Rectal smooth muscle tissue (tissue), 1 donor: ENCODE data around the gene PKM.

ENCODE experiments used
- H3K27ac ChIP-seq: one replicate; pipeline ENCODE4 v1.7.0; 2013; ENCODE audit warnings: low read depth, low read length, inconsistent platforms
- H3K27me3 ChIP-seq: one replicate; pipeline ENCODE4 v1.7.0; 2013; ENCODE audit warnings: low read length; ENCODE audit not compliant: control insufficient read depth, insufficient read depth
- H3K36me3 ChIP-seq: one replicate; pipeline ENCODE4 v1.7.0; 2013; ENCODE audit warnings: low read length; ENCODE audit not compliant: control insufficient read depth, insufficient read depth
- H3K4me1 ChIP-seq: one replicate; pipeline ENCODE4 v1.7.0; 2013; ENCODE audit warnings: low read length; ENCODE audit not compliant: control insufficient read depth, insufficient read depth
- H3K4me3 ChIP-seq: one replicate; pipeline ENCODE4 v1.7.0; 2013; ENCODE audit warnings: low read length
- H3K9ac ChIP-seq: one replicate; pipeline ENCODE4 v1.7.0; 2013; ENCODE audit warnings: low read length

Gene PKM

DNA sequence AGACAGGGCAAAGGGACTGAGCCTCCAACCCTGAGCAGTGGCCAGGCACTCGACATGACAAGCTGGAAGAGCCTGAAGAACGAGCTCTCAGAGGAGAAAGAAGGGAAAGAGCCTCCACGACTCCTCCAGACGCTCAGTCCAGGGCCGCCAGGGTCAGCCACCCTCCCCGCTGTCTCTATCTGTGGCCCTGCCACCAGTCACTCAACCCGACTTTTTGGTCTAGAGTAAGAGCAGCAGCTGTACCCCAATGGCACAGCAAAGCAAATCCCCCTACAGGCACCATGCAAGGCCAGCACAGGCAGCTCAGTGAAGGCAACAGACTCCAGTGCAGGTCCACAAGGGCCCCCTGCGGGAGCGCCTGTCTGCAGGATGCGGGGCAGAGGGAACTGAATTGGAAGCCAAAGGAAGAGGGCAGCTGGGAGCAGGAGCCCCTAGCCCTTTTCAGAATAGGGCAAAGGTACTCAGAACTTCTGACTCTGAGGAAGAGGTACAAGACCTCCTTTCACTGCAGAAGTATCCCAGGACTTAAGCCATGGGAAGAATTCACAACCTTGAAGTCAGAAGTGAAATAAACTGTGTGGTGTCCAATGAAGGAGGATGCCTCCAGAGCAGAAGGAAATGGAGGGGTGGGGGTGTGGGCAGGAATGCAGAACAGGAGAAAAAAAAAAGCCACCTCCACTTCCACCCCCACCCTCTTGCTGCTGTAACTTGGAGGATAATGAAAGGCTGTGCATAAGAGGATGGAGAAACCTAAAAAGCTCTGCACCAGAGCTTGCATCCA is 24.9 kb downstream of the PKM start:
- H3K36me3 ChIP-seq, result peaks cover 79% of the 10 kb centered on the region
- H3K4me3 ChIP-seq, result no peak overlapping the region
- H3K4me1 ChIP-seq, result peaks cover 7% of the 10 kb centered on the region
- no peaks in the 10 kb centered on the region for H3K27me3 ChIP-seq
- H3K27ac ChIP-seq, result no peak overlapping the region
- no peak overlapping the region for H3K9ac ChIP-seq

- Histone ChIP-seq H3K4me3 (no peak overlapping the region), H3K9ac (no peak overlapping the region), H3K4me1 (peaks cover 7% of the 10 kb centered on the region), H3K36me3 (peaks cover 77% of the 10 kb centered on the region), H3K27ac (no peak overlapping the region), H3K27me3 (no peaks in the 10 kb centered on the region)
Measured at GRCh38 chr15:72205273-72205672, 25.7 kb downstream of the PKM start.

DNA sequence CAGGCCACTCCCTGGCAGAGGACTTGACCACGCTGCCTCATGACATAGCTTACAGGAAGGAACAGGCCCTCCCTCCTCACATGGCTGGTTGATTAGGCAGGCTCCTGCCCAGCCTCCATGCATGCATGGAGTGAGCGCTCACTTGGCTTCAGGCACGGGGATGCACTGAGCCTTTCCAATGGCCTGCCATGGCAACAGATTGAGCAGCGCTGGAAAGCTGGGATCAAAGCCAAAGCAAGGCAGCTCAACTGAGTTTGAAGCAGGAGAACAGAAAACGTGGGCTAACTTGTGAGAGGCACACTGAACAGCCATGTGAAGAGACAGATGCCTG is 27.5 kb downstream of the PKM start:
- Histone ChIP-seq H3K27ac (peak overlapping the region; percentile 31), H3K4me3 (no peak overlapping the region), H3K4me1 (peaks cover 7% of the 10 kb centered on the region), H3K27me3 (no peaks in the 10 kb centered on the region), H3K9ac (no peak overlapping the region), H3K36me3 (peaks cover 75% of the 10 kb centered on the region)

DNA sequence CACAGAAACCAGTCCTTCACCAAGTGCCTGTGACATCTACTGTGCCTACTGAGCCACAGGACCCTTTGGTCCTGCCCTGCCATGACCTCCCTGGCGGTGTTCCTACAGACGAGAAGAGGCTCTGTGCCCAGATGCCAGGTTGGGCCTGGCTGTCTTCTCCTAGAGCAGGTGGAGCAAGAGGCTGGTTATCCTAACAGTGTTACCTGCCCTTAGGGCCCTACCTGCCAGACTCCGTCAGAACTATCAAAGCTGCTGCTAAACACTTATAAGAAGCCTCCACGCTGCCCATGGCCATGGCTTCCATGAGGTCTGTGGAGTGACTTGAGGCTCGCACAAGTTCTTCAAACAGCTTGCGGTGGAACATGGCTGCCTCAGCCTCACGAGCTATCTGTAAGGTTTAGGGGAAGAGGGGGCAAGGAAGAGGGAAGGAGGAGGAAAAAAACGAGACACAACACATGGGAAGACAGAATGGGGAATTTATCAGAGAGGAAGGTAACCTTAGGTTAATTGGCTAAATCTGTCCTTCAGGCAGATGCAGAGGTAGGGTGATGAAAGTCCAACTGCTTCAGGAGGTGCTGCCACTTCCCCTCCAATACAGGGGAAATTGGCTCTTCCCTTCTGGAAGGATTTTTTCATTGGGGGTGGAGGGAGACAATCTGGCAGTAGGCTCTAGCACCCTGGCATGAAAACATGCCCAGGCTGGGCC is 28.0 kb downstream of the PKM start:
- H3K27ac ChIP-seq, result peak overlapping the region; percentile 31
- peaks cover 70% of the 10 kb centered on the region for H3K36me3 ChIP-seq
- H3K27me3 ChIP-seq, result no peaks in the 10 kb centered on the region
- H3K4me3 ChIP-seq, result no peak overlapping the region
- H3K4me1 ChIP-seq, result peaks cover 7% of the 10 kb centered on the region
- no peak overlapping the region for H3K9ac ChIP-seq

- H3K9ac ChIP-seq, result no peak overlapping the region
- no peak overlapping the region for H3K27ac ChIP-seq
- H3K27me3 ChIP-seq, result peaks cover under 1% of the 10 kb centered on the region
- H3K4me3 ChIP-seq, result no peak overlapping the region
- H3K36me3 ChIP-seq, result peaks cover 63% of the 10 kb centered on the region
- peaks cover 7% of the 10 kb centered on the region for H3K4me1 ChIP-seq
Measured at GRCh38 chr15:72202302-72202701, 28.7 kb downstream of the PKM start.

DNA sequence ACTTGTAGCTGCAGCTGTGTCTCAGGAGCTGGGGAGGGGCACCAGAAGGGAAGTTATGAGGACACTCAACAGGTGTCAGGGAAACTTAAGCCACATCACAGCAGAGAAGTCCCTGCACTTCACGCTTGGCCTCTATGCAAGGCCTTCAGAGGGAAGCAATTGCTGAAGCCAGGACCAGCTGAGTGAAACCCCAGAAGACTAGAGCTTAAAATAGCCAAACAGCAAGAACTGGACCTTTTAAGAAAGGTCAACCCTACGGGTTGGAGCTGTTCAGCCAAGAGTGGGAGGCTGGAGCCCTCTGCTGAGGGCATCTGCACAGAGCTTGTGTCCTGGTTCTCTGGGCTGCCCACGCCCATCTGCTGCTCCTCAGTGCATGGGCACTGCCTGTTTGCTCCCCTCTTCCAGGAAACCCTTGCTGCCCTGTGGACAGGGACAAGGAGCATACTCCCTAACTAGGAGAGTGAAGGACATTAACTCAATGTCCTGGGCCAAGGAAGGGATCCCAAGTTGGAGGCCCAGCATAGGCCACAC is 29.5 kb downstream of the PKM start:
- Histone ChIP-seq H3K4me1 (peaks cover 7% of the 10 kb centered on the region), H3K4me3 (no peak overlapping the region), H3K9ac (no peak overlapping the region), H3K36me3 (peaks cover 55% of the 10 kb centered on the region), H3K27ac (no peak overlapping the region), H3K27me3 (peaks cover 7% of the 10 kb centered on the region)

GRCh38 chr15:72200395-72201237 is 30.4 kb downstream of the PKM start:
- Histone ChIP-seq H3K9ac (no peak overlapping the region), H3K27me3 (peaks cover 8% of the 10 kb centered on the region), H3K36me3 (peaks cover 46% of the 10 kb centered on the region), H3K4me1 (peaks cover 7% of the 10 kb centered on the region), H3K4me3 (no peak overlapping the region), H3K27ac (no peak overlapping the region)

GRCh38 chr15:72199721-72200212 is 31.2 kb downstream of the PKM start:
- Histone ChIP-seq H3K27ac (no peak overlapping the region), H3K9ac (no peak overlapping the region), H3K4me1 (peaks cover 7% of the 10 kb centered on the region), H3K4me3 (no peak overlapping the region), H3K27me3 (peaks cover 8% of the 10 kb centered on the region), H3K36me3 (peaks cover 40% of the 10 kb centered on the region)

DNA sequence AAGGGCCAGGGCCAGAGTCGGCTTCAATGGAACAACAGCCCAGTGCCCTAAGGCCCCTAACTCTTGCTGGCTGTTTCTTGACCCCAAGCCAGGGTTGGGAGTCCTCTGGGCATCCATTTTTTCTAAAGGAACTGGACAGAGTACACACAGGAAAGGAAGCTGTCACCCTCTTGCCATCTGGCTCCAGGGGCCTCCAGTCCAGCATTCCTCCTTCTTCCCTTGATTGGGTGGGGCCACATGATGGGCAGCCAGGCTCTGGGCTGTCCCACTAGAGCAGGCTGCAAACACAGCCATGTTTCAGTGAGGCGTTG is 31.8 kb downstream of the PKM start:
- Histone ChIP-seq H3K27me3 (peaks cover 8% of the 10 kb centered on the region), H3K27ac (no peak overlapping the region), H3K9ac (no peak overlapping the region), H3K4me1 (peaks cover 7% of the 10 kb centered on the region), H3K36me3 (peaks cover 38% of the 10 kb centered on the region), H3K4me3 (no peak overlapping the region)

DNA sequence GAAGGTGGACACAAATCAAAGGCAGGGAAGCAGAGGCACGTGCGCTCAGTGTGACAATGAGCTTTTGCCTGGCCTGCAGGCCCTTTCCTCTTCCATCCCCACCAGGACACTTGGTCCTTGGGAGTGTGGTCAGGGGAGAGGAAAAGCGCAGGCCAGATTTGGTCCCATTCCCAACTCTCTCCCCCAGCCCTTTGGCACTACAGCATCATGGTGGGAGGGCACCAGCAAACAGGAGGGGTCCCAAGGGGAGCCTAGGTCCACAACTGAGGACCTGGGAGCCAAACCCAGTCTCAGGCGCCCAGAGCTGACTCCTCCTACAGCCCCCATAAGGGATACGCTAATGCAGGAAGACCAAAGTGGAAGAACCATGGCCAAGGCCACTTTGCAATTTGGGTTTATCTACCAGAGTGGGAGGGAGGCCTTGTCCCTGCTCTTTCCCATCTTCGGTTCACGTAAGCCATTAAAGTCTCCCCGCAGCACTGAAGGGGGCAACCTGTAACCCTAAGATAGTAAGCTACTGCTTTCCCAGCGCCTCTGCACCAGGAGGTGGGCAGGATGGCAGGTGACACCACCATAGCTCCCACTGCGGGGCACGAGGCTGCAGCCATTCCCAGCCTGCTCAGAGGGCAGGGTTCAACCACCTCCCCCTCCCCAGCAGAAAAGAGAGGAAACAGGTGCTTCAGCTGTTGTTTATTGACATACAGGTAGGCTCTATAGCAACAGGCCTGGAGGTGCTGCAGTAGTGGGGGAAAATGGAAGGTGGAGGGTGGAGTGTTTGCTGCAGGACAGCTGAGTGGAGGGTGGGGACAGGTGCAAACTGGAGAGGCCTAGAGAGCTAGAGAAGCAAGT is 32.4 kb downstream of the PKM start:
- Histone ChIP-seq H3K4me1 (peaks cover 2% of the 10 kb centered on the region), H3K4me3 (no peak overlapping the region), H3K27me3 (peaks cover 8% of the 10 kb centered on the region), H3K27ac (no peak overlapping the region), H3K9ac (no peak overlapping the region), H3K36me3 (peaks cover 33% of the 10 kb centered on the region)

- no peak within 1 kb of the TSS for H3K27ac ChIP-seq
- H3K36me3 ChIP-seq, result peaks cover 26% of the 10 kb centered on the region
- H3K4me3 ChIP-seq, result peak within 1 kb of the TSS; percentile 50
- H3K27me3 ChIP-seq, result peaks cover 8% of the 10 kb centered on the region
- H3K9ac ChIP-seq, result no peak within 1 kb of the TSS
- no peaks in the 10 kb centered on the region for H3K4me1 ChIP-seq
Measured at GRCh38 chr15:72197460-72198355, 33.3 kb downstream of the PKM start, which contains the start of gene GRAMD2A. Gene GRAMD2A (minus strand): TSS chr15:72197787.
